Peyer's patch (tissue), 4 donors: ENCODE measurements around the gene PLAC8L1. TPM values are rescaled to one million over a fixed set of nuclear protein-coding genes. Genes with fewer than 3 reads are reported as not detected.

Experiments used
- DNase-seq, 3 donors: peaks; one replicate each; pipeline ENCODE4 v3.0.0-alpha.2; 2017 to 2019
- H3K27ac ChIP-seq, 4 donors: fragments of 200-600 bp; sonication (generic); one replicate each; pipeline ENCODE4 v1.5.1; 2016 to 2019
- H3K27me3 ChIP-seq, 2 donors: fragments of 200-600 bp; sonication (generic); one replicate each; pipeline ENCODE4 v1.5.1; 2019
- H3K36me3 ChIP-seq, 3 donors: fragments of 200-600 bp; sonication (generic); one replicate each; pipeline ENCODE4 v1.5.1; 2016 to 2019
- H3K4me1 ChIP-seq, 4 donors: fragments of 200-600 bp; sonication (generic); one replicate each; pipeline ENCODE4 v1.5.1; 2016 to 2019
- H3K4me3 ChIP-seq, 4 donors: fragments of 200-600 bp; sonication (generic); 1 replicate in 3 of 4; 2 replicates in 1 of 4; pipeline ENCODE4 v1.5.1; 2016 to 2019; ENCODE audit warnings: mild to moderate bottlenecking in 1 of 4
- H3K9me3 ChIP-seq, 4 donors: fragments of 200-600 bp; sonication (generic); one replicate each; pipeline ENCODE4 v1.5.1; 2016 to 2019; ENCODE audit warnings: mild to moderate bottlenecking in 1 of 4
- CTCF ChIP-seq, 6 experiments: fragments of 450-650 bp in 4 of 6; fragments of 200-600 bp in 2 of 6; sonication (generic) in 1 of 6; IDR thresholded peaks; one replicate each; pipeline ENCODE4 v1.5.1; 2017 to 2019; ENCODE audit warnings: antibody characterized with exemption in 6 of 6, mild to moderate bottlenecking in 3 of 6, moderate library complexity in 1 of 6
- POLR2A ChIP-seq, 2 donors: fragments of 450-650 bp; IDR thresholded peaks; one replicate each; pipeline ENCODE4 v1.5.1; 2017; ENCODE audit warnings: antibody characterized with exemption in 2 of 2, mild to moderate bottlenecking in 2 of 2, moderate library complexity in 2 of 2
- total RNA-seq, 4 donors: library from RNA; depleted of rRNA; stranded (reverse); fragments of >200 nt; gene quantifications; one replicate each; pipeline ENCODE4 v1.1.0, GENCODE V29; 2016

The PLAC8L1 gene
- total RNA-seq, 4 donors from 2014 or later = 2.0 to 2.8 TPM; not detected in 2

GRCh38 chr5:146052780-146053179 lies 52.6 kb downstream of the PLAC8L1 start:
- H3K4me3 ChIP-seq = no peak overlapping the region
- no peak overlapping the region for H3K27ac ChIP-seq
- peaks cover 0 to 8% (median 0%) of the 10 kb centered on the region in 4 donors for H3K4me1 ChIP-seq
- H3K27me3 ChIP-seq = no peaks in the 10 kb centered on the region
- peaks cover 0 to 45% (median 0%) of the 10 kb centered on the region in 3 donors for H3K36me3 ChIP-seq
- no peak for TF ChIP-seq POLR2A (IDR thresholded peaks at IDR 0.05)
- TF ChIP-seq CTCF (IDR thresholded peaks at IDR 0.05) = peak in 3 of 6 experiments; percentile 12 to 40 (median 33)
- no peak for DNase-seq
- H3K9me3 ChIP-seq = no peaks in the 10 kb centered on the region

- peaks cover 0 to 34% (median 0%) of the 10 kb centered on the region in 3 donors for H3K36me3 ChIP-seq
- DNase-seq = no peak
- H3K27ac ChIP-seq = no peak overlapping the region
- no peaks in the 10 kb centered on the region for H3K27me3 ChIP-seq
- TF ChIP-seq POLR2A (IDR thresholded peaks at IDR 0.05) (no peak), CTCF (IDR thresholded peaks at IDR 0.05) (no peak)
- no peaks in the 10 kb centered on the region for H3K9me3 ChIP-seq
- H3K4me1 ChIP-seq = peaks cover 0 to 15% (median 0%) of the 10 kb centered on the region in 4 donors
- H3K4me3 ChIP-seq = no peak overlapping the region
Measured at GRCh38 chr5:146051678-146052077, 53.7 kb downstream of the PLAC8L1 start.

- no peak for TF ChIP-seq CTCF (IDR thresholded peaks at IDR 0.05)
- TF ChIP-seq POLR2A (IDR thresholded peaks at IDR 0.05) = no peak
- Histone ChIP-seq H3K27ac (no peak overlapping the region), H3K27me3 (no peaks in the 10 kb centered on the region), H3K9me3 (no peaks in the 10 kb centered on the region), H3K36me3 (peaks cover 0 to 22% (median 0%) of the 10 kb centered on the region in 3 donors), H3K4me1 (peaks cover 0 to 20% (median 0%) of the 10 kb centered on the region in 4 donors), H3K4me3 (no peak overlapping the region)
- no peak for DNase-seq
Measured at GRCh38 chr5:146050086-146050485, 55.3 kb downstream of the PLAC8L1 start.

- H3K36me3 ChIP-seq = peaks cover 0 to 20% (median 0%) of the 10 kb centered on the region in 3 donors
- peaks cover 0 to 20% (median 0%) of the 10 kb centered on the region in 4 donors for H3K4me1 ChIP-seq
- no peak for TF ChIP-seq POLR2A (IDR thresholded peaks at IDR 0.05)
- no peak for TF ChIP-seq CTCF (IDR thresholded peaks at IDR 0.05)
- H3K27me3 ChIP-seq = no peaks in the 10 kb centered on the region
- DNase-seq = no peak
- no peaks in the 10 kb centered on the region for H3K9me3 ChIP-seq
- no peak overlapping the region for H3K27ac ChIP-seq
- H3K4me3 ChIP-seq = no peak overlapping the region
Measured at GRCh38 chr5:146049704-146050026, 55.7 kb downstream of the PLAC8L1 start.

- Histone ChIP-seq H3K27me3 (no peaks in the 10 kb centered on the region), H3K4me3 (no peak overlapping the region), H3K9me3 (no peaks in the 10 kb centered on the region), H3K4me1 (peaks cover 0 to 20% (median 0%) of the 10 kb centered on the region in 4 donors), H3K27ac (no peak overlapping the region), H3K36me3 (peaks cover 0 to 15% (median 0%) of the 10 kb centered on the region in 3 donors)
- TF ChIP-seq POLR2A (IDR thresholded peaks at IDR 0.05) (no peak), CTCF (IDR thresholded peaks at IDR 0.05) (peak in 4 of 6 experiments; percentile 22 to 81 (median 76))
- peak in 1 of 3 donors; percentile 78 for DNase-seq
Measured at GRCh38 chr5:146048994-146049703, 56.2 kb downstream of the PLAC8L1 start.
